MM.1S (cell line): ENCODE data around the gene HPCAL1.

Experiments used
- DNase-seq: peaks from one replicate; pipeline ENCODE4 v3.0.0-alpha.2; 2015
- H2AFZ ChIP-seq: fragments of 300-600 bp; sonication (generic); 2 replicates; pipeline ENCODE4 v1.6.0; 2016; ENCODE audit warnings: antibody characterized with exemption, low read length
- H3F3A ChIP-seq: fragments of 300-600 bp; sonication (generic); 2 replicates; pipeline ENCODE4 v1.6.1; 2016; ENCODE audit warnings: mild to moderate bottlenecking, antibody characterized with exemption, low read length, moderate library complexity, mixed read lengths; ENCODE audit not compliant: insufficient read depth
- H3K27ac ChIP-seq: fragments of 300-600 bp; sonication (generic); 2 replicates; pipeline ENCODE4 v1.5.1; 2016; ENCODE audit warnings: mild to moderate bottlenecking, low read length
- H3K27me3 ChIP-seq: fragments of 300-600 bp; sonication (generic); replicated peaks from 2 replicates; pipeline ENCODE4 v1.6.0; 2016; ENCODE audit warnings: low read length; ENCODE audit not compliant: insufficient read depth
- H3K36me3 ChIP-seq: fragments of 300-600 bp; sonication (generic); replicated peaks from 2 replicates; pipeline ENCODE4 v1.6.1; 2016; ENCODE audit warnings: mild to moderate bottlenecking, low read length, mixed read lengths; ENCODE audit not compliant: insufficient read depth
- H3K4me1 ChIP-seq: fragments of 300-600 bp; sonication (generic); 2 replicates; pipeline ENCODE4 v1.6.1; 2016; ENCODE audit warnings: low read length, mixed read lengths
- H3K4me2 ChIP-seq: fragments of 300-600 bp; sonication (generic); 2 replicates; pipeline ENCODE4 v1.6.0; 2016; ENCODE audit warnings: low read depth, low read length
- H3K4me3 ChIP-seq: fragments of 300-600 bp; sonication (generic); 2 replicates; pipeline ENCODE4 v1.5.1; 2016; ENCODE audit warnings: low read length, mixed read lengths
- H3K79me2 ChIP-seq: fragments of 300-600 bp; sonication (generic); 2 replicates; pipeline ENCODE4 v1.6.1; 2016; ENCODE audit warnings: mixed run types, low read length, mixed read lengths
- H3K9ac ChIP-seq: fragments of 300-600 bp; sonication (generic); 2 replicates; pipeline ENCODE4 v1.6.1; 2016; ENCODE audit warnings: low read length, mixed read lengths
- H3K9me2 ChIP-seq: fragments of 300-600 bp; sonication (generic); replicated peaks from 2 replicates; pipeline ENCODE4 v1.6.1; 2016; ENCODE audit warnings: mild to moderate bottlenecking, low read length, mixed read lengths; ENCODE audit not compliant: insufficient read depth
- H3K9me3 ChIP-seq: fragments of 300-600 bp; sonication (generic); replicated peaks from 2 replicates; pipeline ENCODE4 v1.6.1; 2016; ENCODE audit warnings: mild to moderate bottlenecking, low read length, mixed read lengths; ENCODE audit not compliant: insufficient read depth
- H4K20me1 ChIP-seq: fragments of 300-600 bp; sonication (generic); 2 replicates; pipeline ENCODE4 v1.6.1; 2016; ENCODE audit warnings: mild to moderate bottlenecking, low read length, moderate library complexity, mixed read lengths; ENCODE audit not compliant: insufficient read depth
- CTCF ChIP-seq: fragments of 300-600 bp; sonication (generic); IDR thresholded peaks from 2 replicates; pipeline ENCODE4 v1.5.1; 2016; ENCODE audit warnings: antibody characterized with exemption, low read length, mixed read lengths
- EZH2 ChIP-seq: fragments of 300-600 bp; sonication (generic); optimal IDR thresholded peaks from 2 replicates; pipeline ENCODE3; 2017; ENCODE audit warnings: low read depth, mild to moderate bottlenecking, antibody characterized with exemption, low read length, mixed read lengths
- EZH2phosphoT487 ChIP-seq: fragments of 300-600 bp; sonication (generic); IDR thresholded peaks from 2 replicates; pipeline ENCODE4 v1.6.1; 2018; ENCODE audit warnings: antibody characterized with exemption, low read length

The HPCAL1 gene

GRCh38 chr2:10276481-10277292 is 26.0 kb upstream of the HPCAL1 start:
- H3K4me2 ChIP-seq = no peak overlapping the region
- H4K20me1 ChIP-seq = no peaks in the 10 kb centered on the region
- H3K79me2 ChIP-seq = no peaks in the 10 kb centered on the region
- TF ChIP-seq EZH2phosphoT487 (no peak), EZH2 (no peak), CTCF (no peak)
- H3K27me3 ChIP-seq = peaks cover 20% of the 10 kb centered on the region
- no peaks in the 10 kb centered on the region for H3K9me2 ChIP-seq
- H3F3A ChIP-seq = no peaks in the 10 kb centered on the region
- no peak overlapping the region for H3K4me3 ChIP-seq
- no peaks in the 10 kb centered on the region for H3K4me1 ChIP-seq
- H3K9ac ChIP-seq = no peak overlapping the region
- DNase-seq = no peak
- H3K36me3 ChIP-seq = no peaks in the 10 kb centered on the region
- no peak overlapping the region for H3K27ac ChIP-seq
- H2AFZ ChIP-seq = no peak overlapping the region
- no peaks in the 10 kb centered on the region for H3K9me3 ChIP-seq

- H3K9me2 ChIP-seq = no peaks in the 10 kb centered on the region
- TF ChIP-seq EZH2 (no peak), CTCF (no peak), EZH2phosphoT487 (no peak)
- DNase-seq = no peak
- no peaks in the 10 kb centered on the region for H3K36me3 ChIP-seq
- no peak overlapping the region for H3K27ac ChIP-seq
- no peaks in the 10 kb centered on the region for H3F3A ChIP-seq
- H3K4me1 ChIP-seq = no peaks in the 10 kb centered on the region
- H3K4me3 ChIP-seq = no peak overlapping the region
- no peak overlapping the region for H2AFZ ChIP-seq
- no peaks in the 10 kb centered on the region for H3K9me3 ChIP-seq
- H3K27me3 ChIP-seq = peaks cover 20% of the 10 kb centered on the region
- H3K9ac ChIP-seq = no peak overlapping the region
- H4K20me1 ChIP-seq = no peaks in the 10 kb centered on the region
- no peak overlapping the region for H3K4me2 ChIP-seq
- H3K79me2 ChIP-seq = no peaks in the 10 kb centered on the region
These were observed 25.2 kb upstream of the HPCAL1 start for GRCh38 chr2:10277293-10278028.

GRCh38 chr2:10278029-10278762 is 24.5 kb upstream of the HPCAL1 start:
- no peak overlapping the region for H3K4me3 ChIP-seq
- DNase-seq = no peak

More at GRCh38 chr2:10278029-10278762, 24.5 kb upstream of the HPCAL1 start:
- H3K27ac ChIP-seq = no peak overlapping the region
- no peak overlapping the region for H3K4me2 ChIP-seq
- H3K9ac ChIP-seq = no peak overlapping the region
- H3K4me1 ChIP-seq = no peaks in the 10 kb centered on the region
- no peak overlapping the region for H2AFZ ChIP-seq
- H3K9me3 ChIP-seq = no peaks in the 10 kb centered on the region
- H4K20me1 ChIP-seq = no peaks in the 10 kb centered on the region
- H3K27me3 ChIP-seq = peaks cover 20% of the 10 kb centered on the region
- TF ChIP-seq EZH2 = no peak
- no peaks in the 10 kb centered on the region for H3K79me2 ChIP-seq
- H3F3A ChIP-seq = no peaks in the 10 kb centered on the region
- H3K9me2 ChIP-seq = no peaks in the 10 kb centered on the region
- H3K36me3 ChIP-seq = no peaks in the 10 kb centered on the region
